Fibroblast of the aortic adventitia (primary cell): Measurements from ENCODE around the gene HIPK1. TPM values are rescaled to one million over a fixed set of nuclear protein-coding genes. Genes with fewer than 3 reads are reported as not detected.
"Not testable (repeated sequence)": the region's sequence is repeated elsewhere in the genome, so short reads cannot be mapped to it uniquely, and the experiment has no call there.

Experiments used
- DNase-seq: peaks from one replicate; pipeline ENCODE4 v3.0.0-alpha.2; 2010; ENCODE audit warnings: low read depth
- H3K4me3 ChIP-seq: 2 replicates; pipeline ENCODE4 v1.5.1; 2011; ENCODE audit warnings: low read depth, mild to moderate bottlenecking, control low read depth, low read length, moderate library complexity
- total RNA-seq: library from RNA; depleted of rRNA; stranded (reverse); fragments of >200 nt; gene quantifications from 2 replicates; pipeline ENCODE4 v1.2.3, GENCODE V29; 2012; ENCODE audit warnings: low replicate concordance
- TF ChIP-seq, protein P1 (sequence below): IDR thresholded peaks from 2 replicates; pipeline ENCODE4 v1.5.1; 2011; ENCODE audit warnings: mild to moderate bottlenecking, low read length, control low read depth, inconsistent platforms; ENCODE audit not compliant: insufficient read depth

HIPK1 gene
- total RNA-seq, 1 donor, result 38.2 TPM

DNA sequence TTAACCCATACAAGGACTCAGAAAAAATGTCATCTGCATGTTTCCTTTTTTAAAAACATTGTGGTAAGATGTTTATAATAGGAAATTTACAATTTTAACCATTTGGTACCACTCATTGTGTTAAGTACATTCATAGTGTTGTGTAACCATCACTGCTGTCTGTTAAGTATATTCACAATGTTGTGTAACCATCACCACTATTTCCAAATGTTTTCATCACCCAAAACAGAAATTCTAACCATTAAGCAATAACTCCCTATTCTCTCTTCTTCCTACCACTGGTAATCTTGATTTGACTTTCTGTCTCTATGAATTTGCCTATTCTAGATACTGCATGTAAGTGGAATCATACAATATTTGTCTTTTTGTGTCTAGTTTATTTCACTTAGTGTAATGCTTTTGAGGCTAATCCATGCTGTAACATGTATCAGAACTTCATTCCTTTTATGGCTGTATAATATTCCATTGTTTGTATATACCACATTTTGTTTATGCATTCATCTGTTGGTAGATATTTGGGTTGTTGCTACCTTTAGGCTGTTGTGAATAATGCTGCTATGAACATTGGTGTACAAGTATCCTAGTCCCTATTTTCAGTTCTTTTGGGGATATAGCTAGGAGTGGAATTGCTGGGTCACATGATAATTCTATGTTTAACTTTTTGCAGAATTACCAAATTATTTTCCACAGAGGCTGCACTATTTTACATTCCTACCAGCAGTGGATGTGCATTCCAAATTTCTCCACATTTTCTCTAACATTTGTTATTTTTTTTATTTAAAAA, 14.1 kb downstream of the HIPK1 start:
- peak; percentile 64 for DNase-seq
- TF ChIP-seq, protein P1, sequence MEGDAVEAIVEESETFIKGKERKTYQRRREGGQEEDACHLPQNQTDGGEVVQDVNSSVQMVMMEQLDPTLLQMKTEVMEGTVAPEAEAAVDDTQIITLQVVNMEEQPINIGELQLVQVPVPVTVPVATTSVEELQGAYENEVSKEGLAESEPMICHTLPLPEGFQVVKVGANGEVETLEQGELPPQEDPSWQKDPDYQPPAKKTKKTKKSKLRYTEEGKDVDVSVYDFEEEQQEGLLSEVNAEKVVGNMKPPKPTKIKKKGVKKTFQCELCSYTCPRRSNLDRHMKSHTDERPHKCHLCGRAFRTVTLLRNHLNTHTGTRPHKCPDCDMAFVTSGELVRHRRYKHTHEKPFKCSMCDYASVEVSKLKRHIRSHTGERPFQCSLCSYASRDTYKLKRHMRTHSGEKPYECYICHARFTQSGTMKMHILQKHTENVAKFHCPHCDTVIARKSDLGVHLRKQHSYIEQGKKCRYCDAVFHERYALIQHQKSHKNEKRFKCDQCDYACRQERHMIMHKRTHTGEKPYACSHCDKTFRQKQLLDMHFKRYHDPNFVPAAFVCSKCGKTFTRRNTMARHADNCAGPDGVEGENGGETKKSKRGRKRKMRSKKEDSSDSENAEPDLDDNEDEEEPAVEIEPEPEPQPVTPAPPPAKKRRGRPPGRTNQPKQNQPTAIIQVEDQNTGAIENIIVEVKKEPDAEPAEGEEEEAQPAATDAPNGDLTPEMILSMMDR, result no peak
- no peak overlapping the region for H3K4me3 ChIP-seq

DNA sequence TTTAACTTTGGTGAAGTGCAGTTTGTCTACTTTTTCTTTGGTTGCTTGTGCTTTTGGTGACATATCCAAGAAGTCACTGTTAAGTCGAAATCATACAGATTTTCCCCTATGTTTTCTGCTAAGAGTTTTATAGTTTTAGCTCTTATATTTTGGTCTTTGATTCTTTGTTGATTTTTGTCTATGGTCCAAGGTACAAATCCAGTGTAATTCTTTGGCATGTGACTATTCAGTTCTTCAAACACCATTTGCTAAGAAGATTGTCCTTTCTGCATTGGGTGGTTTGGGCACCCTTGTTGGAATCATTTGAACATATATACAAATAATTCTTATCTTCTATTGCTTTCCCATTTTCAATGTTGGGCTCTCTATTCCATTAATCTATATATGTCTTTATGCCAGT, 16.2 kb downstream of the HIPK1 start:
- TF ChIP-seq, protein P1, result no peak
- no peak for DNase-seq
- no peak overlapping the region for H3K4me3 ChIP-seq

GRCh38 chr1:113946112-113946511, 17.0 kb downstream of the HIPK1 start:
- DNase-seq, result no peak

GRCh38 chr1:113946678-113947387, 17.7 kb downstream of the HIPK1 start:
- DNase-seq, result no peak
- TF ChIP-seq, protein P1, result no peak
- H3K4me3 ChIP-seq, result no peak overlapping the region

More at GRCh38 chr1:113946112-113946511, 17.0 kb downstream of the HIPK1 start:
- TF ChIP-seq, protein P1, result no peak
- H3K4me3 ChIP-seq, result no peak overlapping the region

GRCh38 chr1:113947388-113948107, 18.4 kb downstream of the HIPK1 start:
- no peak overlapping the region for H3K4me3 ChIP-seq
- peak; percentile 23 for DNase-seq
- TF ChIP-seq, protein P1, result no peak

DNA sequence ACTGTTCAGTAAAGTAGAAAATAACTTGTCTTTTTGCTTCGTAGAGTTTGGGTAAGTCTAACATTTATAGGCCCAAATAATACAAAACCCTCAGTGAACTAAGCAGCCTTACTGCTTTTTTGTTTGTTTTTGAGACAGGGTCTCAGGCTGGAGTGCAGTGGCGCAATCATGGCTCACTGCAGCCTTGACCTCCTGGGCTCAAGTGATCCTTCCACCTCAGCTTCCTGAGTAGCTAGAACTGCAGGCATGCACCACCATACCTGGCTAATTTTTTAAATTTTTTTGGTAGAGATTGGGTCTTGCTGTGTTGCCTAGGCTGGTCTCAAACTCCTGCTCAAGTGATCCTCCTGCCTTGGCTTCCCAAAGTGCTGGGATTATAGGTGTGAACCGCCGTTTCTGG, 19.0 kb downstream of the HIPK1 start:
- not testable (repeated sequence) for H3K4me3 ChIP-seq, DNase-seq

DNA sequence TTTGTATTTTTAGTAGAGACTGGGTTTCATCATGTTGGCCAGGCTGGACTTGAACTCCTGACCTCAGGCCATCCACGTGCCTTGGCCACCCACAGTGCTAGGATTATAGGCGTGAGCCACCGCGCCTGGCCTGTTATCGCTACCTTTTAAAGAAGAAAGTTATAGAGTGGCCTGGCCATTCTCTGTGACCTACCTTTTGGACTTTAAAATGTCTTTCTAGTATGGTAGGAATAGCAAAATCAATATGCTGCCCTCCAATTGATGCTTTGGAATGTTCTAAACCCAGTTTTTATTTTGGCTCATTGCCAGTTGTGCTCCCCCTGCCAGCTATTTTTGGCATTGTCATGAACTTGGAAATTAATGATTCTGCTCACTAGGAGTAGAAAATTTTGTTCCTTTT, 19.9 kb downstream of the HIPK1 start:
- DNase-seq, result peak; percentile 44
- TF ChIP-seq, protein P1, result peak; percentile 46
- H3K4me3 ChIP-seq, result no peak overlapping the region
